ENCODE data around the gene POLR1A. TPM values are rescaled to one million over a fixed set of nuclear protein-coding genes. Genes with fewer than 3 reads are reported as not detected.

The POLR1A gene
- total RNA-seq, 4 donors from 2014 or later: 15.3 to 22.3 (median 19.8) TPM

- 80 to 81% methylated on average over 10 of the region's 10 CpGs for WGBS, 2 donors
- Histone ChIP-seq H3K9me3 (no peaks in the 10 kb centered on the region), H3K4me3 (no peak overlapping the region), H3K4me1 (peaks cover 0 to 6% (median 0%) of the 10 kb centered on the region in 4 donors), H3K27ac (no peak overlapping the region), H3K36me3 (peaks cover 0 to 68% (median 0%) of the 10 kb centered on the region in 3 donors), H3K27me3 (no peaks in the 10 kb centered on the region)
- TF ChIP-seq POLR2A (IDR thresholded peaks at IDR 0.05) (no peak), EP300 (IDR thresholded peaks at IDR 0.05) (no peak), CTCF (IDR thresholded peaks at IDR 0.05) (no peak)
- no peak for DNase-seq (ENCODE audit: low spot score in 2 of 2)
These were observed 51.1 kb downstream of the POLR1A start for GRCh38 chr2:86054535-86055082.

GRCh38 chr2:86053166-86053565 is 52.5 kb downstream of the POLR1A start:
- no peak overlapping the region for H3K27ac ChIP-seq
- no peaks in the 10 kb centered on the region for H3K27me3 ChIP-seq
- WGBS, 2 donors: 92 to 95% methylated on average over 4 of the region's 4 CpGs
- no peaks in the 10 kb centered on the region for H3K9me3 ChIP-seq
- peaks cover 0 to 6% (median 0%) of the 10 kb centered on the region in 4 donors for H3K4me1 ChIP-seq
- H3K36me3 ChIP-seq: peaks cover 0 to 79% (median 0%) of the 10 kb centered on the region in 3 donors
- no peak overlapping the region for H3K4me3 ChIP-seq
- no peak for DNase-seq (ENCODE audit: low spot score in 2 of 2)
- no peak for TF ChIP-seq POLR2A (IDR thresholded peaks at IDR 0.05)
- no peak for TF ChIP-seq EP300 (IDR thresholded peaks at IDR 0.05)
- no peak for TF ChIP-seq CTCF (IDR thresholded peaks at IDR 0.05)

- no peak for DNase-seq (ENCODE audit: low spot score in 2 of 2)
- WGBS, 2 donors: 95 to 99% methylated on average over 11 to 16 of the region's 16 CpGs
- Histone ChIP-seq H3K4me3 (no peak overlapping the region), H3K27ac (no peak overlapping the region), H3K36me3 (peaks cover 0 to 80% (median 0%) of the 10 kb centered on the region in 3 donors), H3K9me3 (no peaks in the 10 kb centered on the region), H3K4me1 (peaks cover 0 to 6% (median 0%) of the 10 kb centered on the region in 4 donors), H3K27me3 (no peaks in the 10 kb centered on the region)
- TF ChIP-seq POLR2A (IDR thresholded peaks at IDR 0.05) (no peak), EP300 (IDR thresholded peaks at IDR 0.05) (no peak), CTCF (IDR thresholded peaks at IDR 0.05) (no peak)
These were observed 53.0 kb downstream of the POLR1A start for GRCh38 chr2:86052676-86053075.

- WGBS, 2 donors: 79 to 82% methylated on average over 6 of the region's 6 CpGs
- DNase-seq (ENCODE audit: low spot score in 2 of 2): no peak
- peaks cover 0 to 84% (median 0%) of the 10 kb centered on the region in 3 donors for H3K36me3 ChIP-seq
- H3K9me3 ChIP-seq: no peaks in the 10 kb centered on the region
- H3K4me3 ChIP-seq: no peak overlapping the region
- peaks cover 0 to 6% (median 0%) of the 10 kb centered on the region in 4 donors for H3K4me1 ChIP-seq
- TF ChIP-seq EP300 (IDR thresholded peaks at IDR 0.05): no peak
- TF ChIP-seq POLR2A (IDR thresholded peaks at IDR 0.05): no peak
- TF ChIP-seq CTCF (IDR thresholded peaks at IDR 0.05): no peak
- no peak overlapping the region for H3K27ac ChIP-seq
- H3K27me3 ChIP-seq: no peaks in the 10 kb centered on the region
These were observed 53.4 kb downstream of the POLR1A start for GRCh38 chr2:86052265-86052664.

- Histone ChIP-seq H3K9me3 (no peaks in the 10 kb centered on the region), H3K36me3 (peaks cover 0 to 100% (median 2%) of the 10 kb centered on the region in 3 donors), H3K27me3 (no peaks in the 10 kb centered on the region), H3K27ac (no peak overlapping the region), H3K4me3 (no peak overlapping the region), H3K4me1 (peaks cover 0 to 6% (median 0%) of the 10 kb centered on the region in 4 donors)
- 77 to 83% methylated on average over 5 of the region's 5 CpGs for WGBS, 2 donors
- no peak for TF ChIP-seq EP300 (IDR thresholded peaks at IDR 0.05)
- no peak for TF ChIP-seq POLR2A (IDR thresholded peaks at IDR 0.05)
- no peak for TF ChIP-seq CTCF (IDR thresholded peaks at IDR 0.05)
- no peak for DNase-seq (ENCODE audit: low spot score in 2 of 2)
These were observed 55.4 kb downstream of the POLR1A start for GRCh38 chr2:86050301-86050700.

All from tibial nerve (tissue), 4 donors.